HG02852 (cell line): ENCODE measurements around the gene TRIP13.

Source experiments
- ATAC-seq: cut with Tn5 transposase; IDR thresholded peaks from one replicate; pipeline ENCODE4 v1.9.1; 2021; ENCODE audit warnings: mild to moderate bottlenecking, moderate library complexity; ENCODE audit not compliant: unreplicated experiment

TRIP13 gene

DNA sequence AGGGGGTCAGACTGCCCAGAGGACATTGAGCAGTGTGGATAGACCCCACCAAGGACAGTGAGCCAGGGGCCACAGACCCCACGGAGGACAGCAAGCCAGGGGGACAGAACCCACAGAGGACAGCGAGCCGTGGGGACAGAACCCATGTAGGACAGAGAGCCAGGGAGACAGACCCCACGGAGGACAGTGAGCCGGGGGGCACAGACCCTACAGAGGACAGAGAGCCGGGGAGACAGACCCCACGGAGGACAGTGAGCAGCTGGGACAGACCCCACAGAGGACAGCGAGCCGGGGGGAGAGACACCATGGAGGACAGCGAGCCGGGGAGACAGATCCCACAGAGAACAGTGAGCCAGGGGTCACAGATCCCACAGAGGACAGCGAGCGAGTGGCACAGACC, 38.5 kb upstream of the TRIP13 start:
- ATAC-seq = no peak

- ATAC-seq = no peak
Measured at GRCh38 chr5:854966-855743, 37.5 kb upstream of the TRIP13 start.

DNA sequence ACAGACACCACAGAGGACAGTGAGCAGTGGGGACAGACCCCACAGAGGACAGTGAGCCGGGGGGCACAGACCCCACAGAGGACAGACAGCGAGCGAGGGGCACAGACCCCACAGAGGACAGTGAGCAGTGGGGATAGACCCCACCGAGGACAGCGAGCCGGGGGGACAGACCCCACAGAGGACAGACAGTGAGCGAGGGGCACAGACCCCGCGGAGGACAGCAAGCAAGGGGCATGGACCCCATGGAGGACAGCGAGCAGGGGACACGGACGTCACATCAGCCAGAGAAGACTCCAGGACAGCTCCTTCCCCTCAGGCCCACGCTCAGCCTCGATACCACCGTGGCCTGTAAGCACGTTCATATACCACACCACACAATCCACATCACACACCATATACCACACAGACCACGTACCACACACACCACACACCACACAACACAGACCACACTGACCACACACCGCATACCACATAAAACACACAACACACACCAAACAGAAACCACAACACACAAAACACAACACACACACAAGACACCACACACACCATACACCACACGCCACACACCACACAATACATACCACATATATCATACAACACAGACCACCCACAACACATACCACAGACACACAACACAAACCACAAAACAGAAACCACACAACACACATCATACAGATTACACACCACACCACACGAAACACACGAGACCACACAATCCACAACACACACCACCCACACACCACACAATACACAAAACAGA, 36.7 kb upstream of the TRIP13 start:
- no peak for ATAC-seq

DNA sequence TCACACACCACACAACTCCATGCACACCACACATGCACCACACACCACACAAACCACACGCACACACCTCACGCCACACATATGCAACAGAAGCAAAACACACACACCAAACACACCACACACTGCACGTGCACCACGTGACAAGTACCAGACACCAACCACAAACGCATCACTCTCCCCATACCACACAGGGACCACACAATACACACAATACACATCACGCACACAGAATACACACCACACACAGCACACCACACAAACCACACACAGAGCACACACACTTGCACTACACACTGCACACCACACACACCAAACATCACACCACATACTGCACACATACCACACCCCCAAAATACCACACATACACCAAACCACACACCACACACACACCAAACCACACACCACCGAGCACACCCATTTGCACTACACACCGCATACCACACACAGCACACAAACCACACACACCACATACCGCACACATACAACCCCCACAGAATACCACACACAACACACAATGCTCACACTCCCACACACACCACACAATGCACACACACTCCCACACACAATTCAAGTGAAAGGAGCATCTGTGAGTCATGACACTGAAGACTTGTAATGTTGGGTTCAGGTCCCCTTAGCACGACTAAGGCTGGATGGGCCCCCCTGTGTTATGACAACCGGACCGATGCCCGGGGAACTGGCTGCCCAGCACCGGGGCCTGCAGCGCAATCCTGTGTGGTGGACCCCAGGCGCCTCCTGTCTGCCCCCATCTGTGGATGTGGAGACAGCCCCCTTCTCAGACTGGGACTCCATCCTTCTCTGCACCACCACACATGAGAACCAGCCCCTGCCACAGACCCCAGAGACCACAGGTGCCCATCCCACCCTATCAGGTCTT, 35.9 kb upstream of the TRIP13 start:
- ATAC-seq = no peak

DNA sequence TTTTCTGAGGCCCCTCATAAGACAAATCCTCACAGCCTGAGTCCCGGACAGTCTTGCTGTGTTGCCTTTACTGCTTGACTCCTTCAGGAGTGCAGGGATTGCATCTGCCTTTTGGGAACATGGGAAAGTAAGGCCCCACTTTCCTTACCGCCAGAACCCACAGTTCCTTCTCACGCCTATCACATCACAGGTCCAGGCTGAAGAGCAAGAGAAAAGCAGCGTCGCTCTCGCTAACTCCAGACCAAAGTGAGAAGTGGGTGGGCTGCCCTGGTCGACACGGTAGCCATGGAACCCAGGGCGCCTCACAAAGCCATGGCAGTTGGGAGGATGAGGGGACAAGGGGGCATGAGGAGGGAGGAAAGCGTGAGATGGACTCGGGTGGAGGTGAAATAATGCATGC, 34.0 kb upstream of the TRIP13 start:
- ATAC-seq = no peak

GRCh38 chr5:859391-859790, 33.3 kb upstream of the TRIP13 start:
- ATAC-seq = no peak

- no peak for ATAC-seq
Measured at GRCh38 chr5:859798-860296, 32.8 kb upstream of the TRIP13 start.

GRCh38 chr5:860506-861150, 32.1 kb upstream of the TRIP13 start:
- no peak for ATAC-seq

- ATAC-seq = no peak
Measured at GRCh38 chr5:861442-862366, 31.0 kb upstream of the TRIP13 start.

DNA sequence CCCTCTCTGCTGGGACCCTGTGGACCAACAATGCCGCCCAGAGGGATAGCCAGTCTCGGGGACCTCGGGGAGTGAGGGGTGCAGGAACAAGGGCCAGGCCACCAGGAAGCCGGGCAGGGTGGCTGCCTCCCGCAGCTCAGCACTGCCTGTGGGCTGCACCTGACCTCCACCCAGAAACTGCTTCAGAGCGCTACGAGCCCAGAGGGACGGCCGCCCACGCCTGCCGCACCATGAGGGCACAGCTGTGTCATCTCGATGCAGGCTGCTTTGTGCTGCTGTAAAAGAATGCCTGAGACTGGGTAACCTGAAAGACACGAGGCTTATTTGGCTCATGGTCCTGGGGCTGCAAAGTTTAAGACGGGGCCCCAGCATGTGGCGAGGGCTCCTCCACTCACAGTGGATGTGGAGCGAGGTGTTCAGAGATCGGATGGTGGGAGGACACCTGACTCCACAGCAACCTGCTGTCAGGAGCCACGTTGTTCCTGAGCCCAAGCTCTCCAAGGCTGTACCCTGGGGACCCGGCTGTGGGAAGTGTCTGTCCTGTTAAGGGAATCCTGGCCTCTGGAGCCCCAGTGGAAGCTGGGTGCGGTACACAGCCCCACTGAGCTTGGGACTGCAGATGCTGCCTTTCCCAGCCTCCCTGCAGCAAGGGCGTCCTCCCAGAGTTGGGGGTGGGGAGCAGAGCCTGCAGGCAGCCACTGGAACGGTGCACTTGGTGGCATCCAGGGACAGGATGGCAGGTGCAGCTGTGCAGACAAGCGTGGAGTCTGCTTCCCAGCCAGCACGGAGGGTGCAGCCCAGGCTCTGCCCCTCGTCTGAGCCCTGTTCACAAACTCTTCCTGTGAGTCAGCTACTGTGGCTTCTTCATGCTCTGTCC, 30.1 kb upstream of the TRIP13 start:
- ATAC-seq = no peak

GRCh38 chr5:863244-863805, 29.4 kb upstream of the TRIP13 start:
- ATAC-seq = no peak

GRCh38 chr5:864492-865167, 28.1 kb upstream of the TRIP13 start:
- no peak for ATAC-seq

- ATAC-seq = no peak
Measured at GRCh38 chr5:865168-865521, 27.5 kb upstream of the TRIP13 start.

DNA sequence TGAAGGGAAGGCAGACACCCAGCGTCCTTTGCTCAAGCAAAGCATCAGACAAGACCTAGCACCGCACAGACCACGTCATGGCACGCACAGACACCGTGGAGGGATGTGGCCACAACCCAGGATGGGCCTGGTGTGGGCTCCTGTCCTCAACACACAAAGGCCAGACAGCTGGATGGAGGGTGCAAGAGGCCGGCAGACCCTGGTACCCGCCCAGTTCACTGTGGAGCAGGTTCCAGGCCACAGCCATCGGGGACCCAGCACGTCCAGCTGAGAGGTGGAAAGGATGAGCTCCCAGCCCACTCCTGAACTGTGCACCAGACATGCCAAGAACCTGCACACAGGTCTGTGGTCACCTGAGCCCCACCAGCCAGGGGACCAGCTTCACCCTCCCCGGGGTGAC, 26.9 kb upstream of the TRIP13 start:
- ATAC-seq = no peak

DNA sequence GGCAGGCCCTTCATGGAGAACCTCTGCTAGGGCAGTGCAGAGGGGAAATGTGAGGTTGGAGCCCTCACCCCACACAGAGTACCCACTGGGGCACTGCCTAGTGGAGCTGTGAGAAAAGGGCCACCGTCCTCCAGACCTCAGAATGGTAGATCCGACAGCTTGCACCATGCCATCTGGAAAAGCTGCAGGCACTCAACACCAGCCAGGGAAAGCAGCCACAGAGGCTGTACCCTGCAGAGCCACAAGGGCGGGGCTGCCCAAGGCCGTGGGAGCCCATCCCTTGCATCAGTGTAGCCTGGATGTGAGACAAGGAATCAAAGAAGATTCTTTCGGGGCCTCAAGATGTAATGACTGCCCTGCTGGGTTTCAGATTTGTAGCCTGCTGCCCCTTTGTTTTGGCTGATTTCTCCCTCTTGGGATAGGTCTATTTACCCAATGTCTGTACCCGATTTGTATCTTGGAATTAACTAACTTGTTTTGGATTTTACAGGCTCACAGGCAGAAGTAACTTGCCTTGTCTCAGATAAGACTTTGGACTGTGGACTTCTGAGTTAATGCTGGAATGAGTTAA, 25.3 kb upstream of the TRIP13 start:
- no peak for ATAC-seq

DNA sequence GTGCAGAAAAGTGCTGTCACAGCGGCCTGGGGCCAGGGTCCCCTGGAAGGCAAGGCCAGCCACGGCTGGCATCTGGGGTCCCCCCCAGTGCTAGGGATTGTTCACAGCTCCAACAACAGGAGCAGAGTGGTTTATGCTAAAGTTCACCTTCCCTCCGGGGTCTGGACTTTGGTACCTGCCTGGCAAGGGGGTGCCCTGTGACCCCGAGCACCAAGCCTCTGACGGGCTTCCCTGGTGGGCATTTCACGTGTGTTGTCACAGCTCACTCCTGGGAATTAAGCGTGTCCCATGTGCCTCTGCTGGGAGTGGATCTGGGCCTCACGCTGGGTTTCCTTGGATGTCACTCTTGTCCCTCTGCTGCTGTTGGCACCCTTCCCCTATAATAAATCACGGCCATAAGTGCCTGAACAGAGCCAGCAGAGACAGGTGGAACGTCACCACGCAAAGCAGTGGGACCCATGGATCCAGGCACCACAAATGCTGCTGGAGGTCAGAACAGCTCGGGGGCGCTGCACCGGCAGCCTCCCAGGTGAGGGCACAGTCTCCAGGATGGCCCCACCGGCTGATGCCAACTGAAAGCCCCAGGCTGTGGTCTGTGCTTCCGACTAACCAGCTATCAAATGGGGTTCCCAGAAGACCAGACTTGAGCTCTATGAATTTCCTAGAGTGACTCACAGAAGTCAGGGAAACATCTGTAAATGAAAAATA, 24.1 kb upstream of the TRIP13 start:
- no peak for ATAC-seq

DNA sequence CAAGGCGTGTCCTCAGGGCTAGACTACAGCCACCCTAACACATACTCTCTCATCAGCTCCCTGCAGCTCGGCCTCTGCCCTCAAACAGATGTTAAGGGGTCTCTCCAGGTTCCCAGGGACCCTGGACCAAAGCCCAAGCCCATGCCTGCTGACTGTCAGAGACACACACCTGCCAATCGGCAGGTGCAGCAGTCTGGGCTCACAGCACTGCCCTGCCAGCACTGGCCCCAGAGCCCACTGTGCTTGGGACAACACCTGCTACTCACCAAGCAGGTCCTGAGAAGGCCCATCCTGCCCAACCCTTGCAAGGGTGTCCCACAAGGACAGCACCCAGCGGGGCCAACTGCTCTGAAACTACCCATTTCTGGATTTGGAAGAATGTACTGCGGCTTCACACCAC, 21.7 kb upstream of the TRIP13 start:
- no peak for ATAC-seq
